HFFc6 (cell line): ENCODE results near the gene ANO6. TPM values are rescaled to one million over a fixed set of nuclear protein-coding genes. Genes with fewer than 3 reads are reported as not detected.
A peak's percentile ranks its signal among the peaks of the same experiment; 100 is the strongest.

Experiments
- DNase-seq: peaks from one replicate; pipeline ENCODE4 v3.0.0-alpha.2; 2018
- H3K27ac Mint-ChIP-seq: 2 replicates; pipeline ENCODE4 v1.8.0; 2020; ENCODE audit warnings: mild to moderate bottlenecking, mixed read lengths
- H3K27me3 Mint-ChIP-seq: 2 replicates; pipeline ENCODE4 v1.8.0; 2021; ENCODE audit warnings: mild to moderate bottlenecking, moderate library complexity, mixed read lengths; ENCODE audit not compliant: insufficient read depth
- H3K36me3 Mint-ChIP-seq: 2 replicates; pipeline ENCODE4 v1.8.0; 2021; ENCODE audit warnings: low read depth, mixed read lengths
- H3K4me1 Mint-ChIP-seq: 2 replicates; pipeline ENCODE4 v1.8.0; 2020; ENCODE audit warnings: low read depth, mixed read lengths
- H3K4me3 Mint-ChIP-seq: 2 replicates; pipeline ENCODE4 v1.8.0; 2020; ENCODE audit warnings: mild to moderate bottlenecking, moderate library complexity, mixed read lengths
- H3K9me3 Mint-ChIP-seq: 2 replicates; pipeline ENCODE4 v1.8.0; 2020; ENCODE audit warnings: mild to moderate bottlenecking, mixed read lengths
- CTCF ChIP-seq: fragments of 200-600 bp; sonication (generic); IDR thresholded peaks from 2 replicates; pipeline ENCODE4 v1.5.0; 2021; ENCODE audit warnings: antibody characterized with exemption, mild to moderate bottlenecking
- total RNA-seq, 6 experiments: library from RNA; stranded (reverse); fragmentation: NEBNext Ultra II Directional; extraction: Animal tissue kit (Norgen Biotek cat#: 25700); gene quantifications; 2 replicates in 1 of 6; 3 replicates in 5 of 6; pipeline ENCODE4 v1.2.3, GENCODE V29; 2021

ANO6 gene
- total RNA-seq, 6 experiments from 2014 or later: 44.4 to 58.6 (median 53.3) TPM

GRCh38 chr12:45224311-45224710, 8.4 kb downstream of the ANO6 start:
- no peak for TF ChIP-seq CTCF
- Mint-ChIP-seq H3K36me3 (peaks cover 25% of the 10 kb centered on the region), H3K9me3 (no peaks in the 10 kb centered on the region), H3K4me3 (no peak overlapping the region), H3K27me3 (no peaks in the 10 kb centered on the region), H3K27ac (no peak overlapping the region), H3K4me1 (peaks cover 56% of the 10 kb centered on the region)
- no peak for DNase-seq

GRCh38 chr12:45226021-45226420, 10.1 kb downstream of the ANO6 start:
- TF ChIP-seq CTCF: no peak
- no peak overlapping the region for H3K4me3 Mint-ChIP-seq
- DNase-seq: no peak

GRCh38 chr12:45227316-45228067, 11.6 kb downstream of the ANO6 start:
- H3K27me3 Mint-ChIP-seq: no peaks in the 10 kb centered on the region
- peaks cover 53% of the 10 kb centered on the region for H3K4me1 Mint-ChIP-seq
- DNase-seq: no peak
- H3K27ac Mint-ChIP-seq: no peak overlapping the region
- no peak for TF ChIP-seq CTCF
- H3K4me3 Mint-ChIP-seq: no peak overlapping the region
- no peaks in the 10 kb centered on the region for H3K9me3 Mint-ChIP-seq
- peaks cover 15% of the 10 kb centered on the region for H3K36me3 Mint-ChIP-seq

More at GRCh38 chr12:45226021-45226420, 10.1 kb downstream of the ANO6 start:
- no peaks in the 10 kb centered on the region for H3K9me3 Mint-ChIP-seq
- H3K4me1 Mint-ChIP-seq: peaks cover 47% of the 10 kb centered on the region
- peaks cover 23% of the 10 kb centered on the region for H3K36me3 Mint-ChIP-seq
- no peaks in the 10 kb centered on the region for H3K27me3 Mint-ChIP-seq
- no peak overlapping the region for H3K27ac Mint-ChIP-seq

- peak; percentile 70 for DNase-seq
- peak overlapping the region; percentile 78 for H3K4me3 Mint-ChIP-seq
- peaks cover 59% of the 10 kb centered on the region for H3K4me1 Mint-ChIP-seq
- H3K27ac Mint-ChIP-seq: peak overlapping the region; percentile 95
- H3K36me3 Mint-ChIP-seq: peaks cover 9% of the 10 kb centered on the region
- TF ChIP-seq CTCF: no peak
- no peaks in the 10 kb centered on the region for H3K9me3 Mint-ChIP-seq
- H3K27me3 Mint-ChIP-seq: no peaks in the 10 kb centered on the region; the same call in none of the 2 replicates
Observed at GRCh38 chr12:45231515-45232145, 15.7 kb downstream of the ANO6 start.

GRCh38 chr12:45232146-45232755, 16.4 kb downstream of the ANO6 start:
- H3K4me3 Mint-ChIP-seq: peak overlapping the region; percentile 78
- DNase-seq: no peak
- no peaks in the 10 kb centered on the region for H3K9me3 Mint-ChIP-seq
- no peaks in the 10 kb centered on the region; the same call in none of the 2 replicates for H3K27me3 Mint-ChIP-seq
- peak overlapping the region; percentile 95 for H3K27ac Mint-ChIP-seq
- no peak for TF ChIP-seq CTCF
- H3K4me1 Mint-ChIP-seq: peaks cover 64% of the 10 kb centered on the region
- peaks cover 15% of the 10 kb centered on the region for H3K36me3 Mint-ChIP-seq
